Measurements from ENCODE around the gene TIGD6. TPM values are rescaled to one million over a fixed set of nuclear protein-coding genes. Genes with fewer than 3 reads are reported as not detected.

TIGD6 gene
- polyA plus RNA-seq, 1 donor: 2.1 TPM

GRCh38 chr5:150017226-150018005, 17.0 kb upstream of the TIGD6 start:
- DNase-seq (ENCODE audit: low read depth): no peak

DNA sequence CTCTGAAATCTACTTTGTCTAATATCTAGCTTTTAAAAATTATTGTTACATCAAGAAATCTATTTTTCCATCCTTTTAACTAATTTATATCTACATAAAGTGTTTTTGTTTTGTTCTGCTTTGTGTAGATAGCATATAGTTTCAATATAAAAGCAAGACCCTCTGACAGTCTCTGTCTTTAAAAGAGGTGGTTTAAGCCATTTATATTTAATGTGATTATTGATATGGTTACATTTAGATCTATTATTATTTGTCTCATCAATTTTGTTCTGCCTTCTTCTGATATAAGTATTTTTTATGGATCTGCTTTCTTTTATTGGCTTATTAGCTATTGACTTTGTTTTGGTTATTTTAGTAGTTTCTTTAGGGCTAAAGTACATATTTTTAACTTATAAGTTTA, 16.1 kb upstream of the TIGD6 start:
- no peak for DNase-seq (ENCODE audit: low read depth)

- DNase-seq (ENCODE audit: low read depth): no peak
These were observed 15.0 kb upstream of the TIGD6 start for GRCh38 chr5:150015415-150015814.

DNA sequence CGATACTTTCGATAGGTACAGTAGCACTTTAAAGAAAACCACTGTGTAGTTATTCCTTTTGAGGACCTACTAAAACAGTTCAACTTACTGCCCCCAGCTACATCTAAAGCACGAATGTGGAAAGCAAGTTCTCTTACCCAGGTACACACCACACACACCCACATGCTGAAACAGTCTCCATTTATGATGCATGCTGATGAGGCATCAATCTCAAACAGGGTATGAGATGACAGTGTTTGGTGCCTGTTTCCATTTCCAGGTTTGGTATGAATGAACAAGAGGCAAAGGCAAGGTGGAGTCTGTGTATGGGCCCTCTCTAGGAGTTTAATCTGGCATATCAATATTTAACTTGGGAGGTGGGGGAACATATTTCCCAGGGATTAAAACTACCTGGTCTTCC, 14.0 kb upstream of the TIGD6 start:
- no peak for DNase-seq (ENCODE audit: low read depth)

DNA sequence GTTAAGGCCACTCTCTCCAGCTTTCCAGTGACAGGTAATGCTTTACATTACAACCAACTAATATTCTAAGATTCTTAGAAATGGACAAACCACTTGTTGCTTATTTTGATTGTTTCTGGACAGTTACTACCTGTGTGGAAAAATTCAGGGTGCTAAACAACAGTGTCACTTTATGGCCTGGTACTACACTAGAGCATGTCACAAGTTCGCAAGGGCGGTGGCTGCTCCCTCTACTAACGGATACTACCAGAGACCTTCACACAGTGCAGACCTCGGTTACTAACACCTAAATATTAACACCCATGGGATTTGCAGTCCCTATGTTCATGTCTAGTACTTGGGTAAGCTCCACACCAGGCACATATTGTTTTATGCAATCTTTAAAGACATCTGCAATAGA, 13.5 kb upstream of the TIGD6 start:
- DNase-seq (ENCODE audit: low read depth): no peak

DNA sequence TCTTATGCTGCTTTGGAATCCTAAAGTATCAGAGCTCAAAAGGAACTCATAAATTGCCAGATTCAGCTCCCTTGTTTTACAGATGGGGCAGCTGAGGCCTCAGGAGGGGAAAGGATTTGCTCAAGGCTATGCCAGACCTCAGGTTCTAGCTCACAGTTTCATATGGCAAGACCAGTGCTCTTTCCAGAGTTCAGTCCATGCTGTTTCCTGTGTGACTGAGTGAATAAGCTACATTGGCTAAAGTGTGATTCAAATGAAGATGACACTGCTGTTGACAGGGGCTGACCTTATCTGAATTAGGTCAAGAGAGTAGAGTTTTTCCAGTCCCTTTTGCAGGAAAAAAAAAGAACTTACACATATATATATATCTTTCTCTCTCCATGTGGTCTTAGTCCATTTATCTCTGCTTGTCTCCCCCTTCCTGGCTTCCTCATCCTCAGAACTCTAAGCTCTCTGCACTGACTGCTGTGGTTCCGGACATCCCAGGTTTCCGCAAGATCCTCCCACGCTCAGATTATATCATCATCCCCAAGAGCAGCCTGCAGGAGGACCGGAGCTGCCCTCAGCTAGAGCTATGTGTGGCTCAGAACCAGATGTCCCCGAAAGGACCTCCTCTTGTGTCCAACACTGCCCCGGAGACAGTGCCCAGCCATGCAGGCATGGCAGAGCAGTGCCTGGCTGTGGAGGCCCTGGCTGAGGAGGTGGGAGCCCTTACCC, 9.4 kb upstream of the TIGD6 start:
- DNase-seq (ENCODE audit: low read depth): no peak

- no peak for DNase-seq (ENCODE audit: low read depth)
These were observed 6.6 kb upstream of the TIGD6 start for GRCh38 chr5:150007050-150007449.

GRCh38 chr5:150006318-150006717, 5.9 kb upstream of the TIGD6 start:
- DNase-seq (ENCODE audit: low read depth): no peak

DNA sequence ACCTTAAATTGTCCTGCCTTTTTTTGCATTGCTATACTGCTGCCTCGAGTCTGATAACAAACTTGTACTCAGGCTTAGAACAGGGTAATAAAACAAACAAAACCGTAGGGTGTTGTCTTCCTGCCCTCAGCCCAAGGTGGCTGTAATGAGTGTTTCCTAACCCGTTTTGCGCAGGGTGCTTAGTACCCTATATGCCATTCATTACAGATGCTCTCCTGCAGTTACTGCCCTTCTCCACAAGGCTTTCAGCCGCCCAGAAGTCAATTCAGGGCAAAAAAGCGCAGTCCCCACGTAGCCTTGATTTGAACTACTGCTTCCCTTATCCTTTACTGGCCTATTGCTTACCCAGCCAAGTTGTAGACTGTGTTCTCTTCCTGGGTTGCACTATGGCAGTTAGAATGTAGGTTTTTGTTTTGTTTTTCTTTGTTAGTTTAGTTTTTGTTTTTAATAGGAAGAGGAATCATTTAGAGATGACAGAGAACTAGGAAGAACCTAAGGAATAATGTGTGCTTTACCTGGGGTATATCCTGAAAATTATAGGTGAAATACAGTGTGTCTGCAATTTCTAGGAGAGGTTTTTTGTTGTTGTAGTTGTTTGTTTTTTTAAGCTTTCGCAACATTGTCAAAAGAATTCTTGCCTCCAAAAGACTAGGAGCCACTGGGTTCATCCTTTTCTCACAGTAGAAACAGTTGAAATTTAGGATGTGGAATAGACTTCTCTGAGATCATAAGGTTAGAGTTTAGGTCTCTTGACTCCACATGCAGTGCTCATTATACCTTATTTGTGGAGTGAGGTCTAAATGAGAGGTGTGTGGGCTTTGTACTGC, 1.4 kb upstream of the TIGD6 start:
- no peak for DNase-seq (ENCODE audit: low read depth)

DNA sequence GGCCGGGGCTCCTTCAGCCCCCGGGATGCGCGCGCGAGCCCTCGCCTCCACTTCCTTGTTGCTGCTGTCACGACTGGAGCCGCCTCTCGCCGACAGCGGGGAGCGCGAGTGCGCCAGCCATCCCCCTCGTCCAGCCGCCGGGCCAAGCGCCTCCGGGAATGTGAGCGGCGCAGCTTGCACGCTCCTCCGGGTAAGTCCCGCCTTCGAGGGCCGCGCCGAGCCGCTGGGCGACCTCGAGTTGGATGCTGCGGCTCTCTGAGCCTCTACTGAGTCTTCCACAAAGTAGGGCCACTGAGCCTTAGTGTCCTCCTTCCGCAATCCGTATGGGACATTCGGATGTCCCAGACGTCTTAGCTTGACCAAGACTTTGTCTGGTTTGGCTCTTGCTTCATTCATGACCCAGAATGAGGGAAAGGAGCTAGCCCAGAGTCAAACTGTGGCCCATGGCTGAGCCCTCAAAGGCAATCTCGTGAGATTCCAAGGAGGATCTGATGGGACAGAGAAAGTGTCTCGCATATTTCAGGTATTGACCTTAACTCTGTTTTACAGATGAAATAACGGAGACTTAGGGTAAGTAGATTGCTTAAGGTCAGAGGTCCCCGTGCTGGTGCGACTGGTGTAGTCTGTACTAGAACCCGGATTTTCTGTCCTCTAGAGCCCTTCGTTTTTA, 671 bp upstream of the TIGD6 start:
- no peak for DNase-seq (ENCODE audit: low read depth)

DNA sequence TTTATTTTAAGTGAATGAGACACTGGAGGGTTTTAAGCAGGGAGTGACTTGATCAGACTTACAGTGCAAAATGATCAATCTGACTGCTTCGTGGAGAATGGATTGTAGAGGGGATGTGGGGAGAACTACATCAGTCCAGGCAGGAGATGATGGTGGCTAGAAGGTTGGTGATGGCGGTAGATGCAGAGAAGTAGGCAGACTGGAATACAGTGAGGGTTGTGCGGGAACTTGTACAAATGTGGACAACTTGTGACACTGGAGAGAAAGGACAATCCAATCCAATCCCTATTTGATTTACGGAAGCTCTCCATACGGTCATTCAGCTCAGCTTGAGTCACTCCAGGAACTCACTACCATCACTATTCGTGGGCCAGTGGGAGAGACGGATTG, 593 bp downstream of the TIGD6 start:
- DNase-seq (ENCODE audit: low read depth): no peak

DNA sequence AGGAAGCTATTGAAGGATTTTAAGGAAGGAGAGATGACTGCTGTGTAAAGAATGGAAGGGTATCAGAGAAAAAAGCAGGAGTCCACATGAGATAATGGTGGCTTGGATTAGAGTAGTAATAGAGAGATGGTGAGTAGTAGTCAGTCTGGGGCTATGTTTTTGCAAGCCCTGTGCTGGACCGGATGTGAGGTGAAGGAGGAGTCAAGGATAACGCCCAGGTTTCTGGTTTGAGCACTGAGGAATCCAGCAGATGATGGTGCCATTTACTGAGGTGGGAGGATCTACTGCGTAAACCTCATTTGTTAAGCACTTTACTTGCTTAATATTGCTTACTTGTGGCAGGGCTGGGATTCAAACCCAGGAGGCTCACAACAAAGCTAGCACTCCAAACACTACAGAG, 1.1 kb downstream of the TIGD6 start:
- DNase-seq (ENCODE audit: low read depth): no peak

- no peak for DNase-seq (ENCODE audit: low read depth)
These were observed 2.2 kb downstream of the TIGD6 start for GRCh38 chr5:149998281-149998680.

DNA sequence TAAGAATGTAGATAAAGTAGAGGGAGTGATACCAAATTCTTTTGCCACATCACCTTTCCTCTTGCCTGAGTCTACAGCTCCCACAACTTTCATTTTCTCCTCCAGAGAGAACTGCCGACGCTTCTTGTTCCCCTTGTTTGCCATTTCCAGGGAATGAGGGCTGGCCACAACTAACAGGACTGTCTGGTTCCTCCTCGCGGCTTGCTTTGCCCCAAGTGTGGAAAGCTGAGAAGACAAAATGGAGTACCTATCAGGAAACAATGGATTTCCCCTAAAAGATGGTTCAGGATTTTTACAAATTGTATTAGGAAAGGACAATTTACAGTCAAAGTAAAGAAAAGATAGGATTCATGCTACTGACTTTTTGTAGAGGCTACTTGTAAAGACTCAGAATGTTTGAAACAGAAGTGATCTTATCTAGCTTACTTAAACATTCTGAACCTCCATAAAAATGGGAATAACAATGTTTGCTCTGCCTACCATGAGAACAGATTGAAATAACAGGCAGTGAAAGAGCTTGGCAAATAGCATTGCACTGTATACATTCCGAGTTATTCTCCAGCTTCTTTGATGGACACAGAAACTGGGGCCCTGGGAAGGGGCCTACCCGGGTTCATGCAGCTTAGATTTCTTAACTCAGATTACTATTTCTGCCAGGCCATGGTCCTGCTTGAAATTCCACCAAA, 4.1 kb downstream of the TIGD6 start:
- no peak for DNase-seq (ENCODE audit: low read depth)

GRCh38 chr5:149995385-149996204, 4.9 kb downstream of the TIGD6 start:
- no peak for DNase-seq (ENCODE audit: low read depth)

DNA sequence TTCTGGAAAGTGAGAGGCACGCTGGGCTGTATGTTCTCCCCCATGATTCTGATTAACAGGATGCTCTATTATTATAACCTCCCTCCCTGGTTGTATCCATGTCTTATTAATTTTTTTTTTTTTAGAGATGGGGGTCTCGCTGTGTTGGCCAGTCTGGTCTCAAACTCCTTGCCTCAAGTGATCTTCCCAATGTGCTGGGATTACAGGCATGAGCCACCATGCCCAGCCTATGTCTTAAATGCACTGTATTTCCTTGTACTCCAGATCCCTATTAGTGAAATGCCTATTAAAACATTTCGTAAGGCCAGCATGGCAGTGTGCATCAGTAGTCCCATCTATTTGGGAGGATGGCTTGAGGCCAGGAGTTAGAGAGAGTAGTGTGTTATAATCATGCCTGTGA, 7.0 kb downstream of the TIGD6 start:
- DNase-seq (ENCODE audit: low read depth): no peak

DNA sequence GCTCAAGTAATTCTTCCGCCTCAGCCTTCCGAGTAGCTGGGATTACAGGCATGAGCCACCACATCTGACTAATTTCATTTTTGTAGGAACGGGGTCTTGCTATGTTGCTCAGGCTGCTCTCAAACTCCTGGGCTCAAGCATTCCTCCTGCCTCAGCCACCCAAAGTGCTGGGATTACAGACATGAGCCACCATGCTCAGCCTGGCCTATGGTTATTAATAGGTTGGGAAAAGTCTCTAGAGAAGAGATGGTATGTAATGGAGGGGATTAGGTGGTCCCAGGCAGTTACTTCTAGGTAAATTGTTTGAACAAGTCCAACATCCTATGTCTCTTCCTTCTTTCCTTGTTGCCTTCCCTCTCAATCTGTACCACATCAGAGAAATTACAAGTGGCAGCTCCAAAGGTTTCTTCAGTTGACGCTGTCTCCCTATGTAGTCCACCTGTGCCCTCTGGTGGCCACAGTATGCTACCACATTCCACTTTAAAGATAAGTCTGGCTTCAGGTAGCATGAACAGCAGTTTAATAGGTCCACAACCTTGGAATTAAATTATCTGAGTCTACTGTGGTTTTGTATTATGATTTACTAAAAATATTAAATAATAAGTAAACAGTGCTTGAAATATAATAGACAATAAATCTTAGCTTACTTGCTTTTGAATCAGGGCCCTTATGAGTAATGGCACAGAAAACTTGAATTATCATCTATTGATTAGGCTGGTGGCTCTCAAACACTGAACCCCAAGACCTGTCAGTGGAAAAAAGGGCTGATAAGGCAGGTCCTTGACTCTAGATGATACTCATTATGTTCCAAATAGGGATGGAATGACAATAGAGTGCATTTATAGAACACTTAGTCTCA, 9.7 kb downstream of the TIGD6 start:
- peak; percentile 45 for DNase-seq (ENCODE audit: low read depth)

DNA sequence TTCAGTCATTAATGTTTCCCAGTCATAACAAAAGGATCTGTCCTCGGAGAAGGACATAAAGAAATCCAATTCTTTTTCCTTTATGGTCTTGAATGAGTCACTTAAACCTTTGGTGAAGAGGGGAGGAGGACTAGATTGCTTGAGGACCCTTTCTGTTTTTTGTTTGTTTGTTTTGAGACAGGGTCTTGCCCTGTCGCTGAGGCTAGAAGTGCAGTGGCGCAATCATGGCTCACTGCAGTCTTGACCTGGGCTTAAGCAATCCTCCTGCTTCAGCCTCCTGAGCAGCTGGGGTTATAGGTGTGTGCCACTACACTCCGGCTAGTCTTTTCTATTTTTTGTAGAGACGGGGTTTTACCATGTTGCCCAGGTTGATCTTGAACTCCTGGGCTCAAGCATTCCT, 12.3 kb downstream of the TIGD6 start:
- DNase-seq (ENCODE audit: low read depth): no peak

DNA sequence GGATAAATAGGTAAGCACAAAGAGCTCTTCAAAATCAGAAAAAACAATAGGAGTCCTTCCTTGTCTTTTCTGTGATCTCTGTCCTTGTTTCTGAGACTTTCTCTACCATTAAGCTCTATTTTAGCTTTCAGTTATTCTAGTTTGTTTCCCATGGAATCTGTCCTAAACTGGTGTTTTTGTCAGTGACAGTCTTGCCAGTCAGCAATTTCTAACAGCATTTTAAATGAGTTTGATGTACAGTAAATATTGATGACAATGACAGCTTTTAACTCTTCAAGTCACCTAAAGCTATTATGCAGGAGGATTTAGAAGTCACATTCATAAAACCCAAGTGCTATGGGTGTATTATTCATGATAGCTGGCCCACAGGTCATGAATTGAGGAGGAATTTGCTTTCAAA, 17.9 kb downstream of the TIGD6 start:
- DNase-seq (ENCODE audit: low read depth): no peak

DNA sequence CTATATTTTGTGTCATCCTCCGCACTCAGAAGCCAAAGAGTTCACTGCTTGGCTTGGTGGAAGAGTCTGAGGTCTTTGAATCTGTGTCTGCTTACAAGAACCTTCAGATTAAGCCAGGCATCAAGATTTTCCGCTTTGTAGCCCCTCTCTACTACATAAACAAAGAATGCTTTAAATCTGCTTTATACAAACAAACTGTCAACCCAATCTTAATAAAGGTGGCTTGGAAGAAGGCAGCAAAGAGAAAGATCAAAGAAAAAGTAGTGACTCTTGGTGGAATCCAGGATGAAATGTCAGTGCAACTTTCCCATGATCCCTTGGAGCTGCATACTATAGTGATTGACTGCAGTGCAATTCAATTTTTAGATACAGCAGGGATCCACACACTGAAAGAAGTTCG, 19.2 kb downstream of the TIGD6 start:
- no peak for DNase-seq (ENCODE audit: low read depth)

All from forelimb muscle (tissue), 1 donor.